GM19025 (cell line): ENCODE data around the gene CUBN.
"Not testable (repeated sequence)": the region's sequence is repeated elsewhere in the genome, so short reads cannot be mapped to it uniquely, and the experiment has no call there.

Source experiments
- ATAC-seq: cut with Tn5 transposase; IDR thresholded peaks from one replicate; pipeline ENCODE4 v1.9.1; 2021; ENCODE audit warnings: mild to moderate bottlenecking, low read depth, moderate library complexity; ENCODE audit not compliant: unreplicated experiment

Gene CUBN

GRCh38 chr10:16852624-16853023 is 277.0 kb downstream of the CUBN start:
- no peak for ATAC-seq

GRCh38 chr10:16848562-16849154 is 281.0 kb downstream of the CUBN start:
- ATAC-seq: no peak

- ATAC-seq: no peak
These were observed 282.0 kb downstream of the CUBN start for GRCh38 chr10:16847644-16848043.

- no peak for ATAC-seq
These were observed 284.4 kb downstream of the CUBN start for GRCh38 chr10:16845248-16845647.

- peak; percentile 46 for ATAC-seq
These were observed 286.2 kb downstream of the CUBN start for GRCh38 chr10:16843252-16843870.

- no peak for ATAC-seq
These were observed 294.4 kb downstream of the CUBN start for GRCh38 chr10:16835228-16835627.

GRCh38 chr10:16832351-16833080 is 297.1 kb downstream of the CUBN start:
- ATAC-seq: no peak

GRCh38 chr10:16828701-16829175 is 300.9 kb downstream of the CUBN start:
- ATAC-seq: no peak

GRCh38 chr10:16828114-16828568 is 301.5 kb downstream of the CUBN start:
- ATAC-seq: no peak

- ATAC-seq: not testable (repeated sequence)
These were observed 302.1 kb downstream of the CUBN start for GRCh38 chr10:16827474-16827873.

- no peak for ATAC-seq
These were observed 306.8 kb downstream of the CUBN start for GRCh38 chr10:16822726-16823360.

GRCh38 chr10:16822027-16822426 is 307.6 kb downstream of the CUBN start:
- ATAC-seq: no peak

- no peak for ATAC-seq
These were observed 309.2 kb downstream of the CUBN start for GRCh38 chr10:16820421-16820820.

GRCh38 chr10:16820018-16820417 is 309.6 kb downstream of the CUBN start:
- ATAC-seq: no peak

GRCh38 chr10:16819436-16819835 is 310.2 kb downstream of the CUBN start:
- no peak for ATAC-seq

- no peak for ATAC-seq
These were observed 310.6 kb downstream of the CUBN start for GRCh38 chr10:16819026-16819425.

GRCh38 chr10:16817125-16818019 is 312.2 kb downstream of the CUBN start, which contains the start of gene RSU1:
TSS of gene RSU1 (minus strand) at chr10:16817424. CDS start at chr10:16817081, 343 bp downstream.
- peak; percentile 97 for ATAC-seq

GRCh38 chr10:16816830-16817124 is 312.8 kb downstream of the CUBN start:
- ATAC-seq: no peak

GRCh38 chr10:16816171-16816570 is 313.4 kb downstream of the CUBN start:
- no peak for ATAC-seq

GRCh38 chr10:16814012-16814411 is 315.6 kb downstream of the CUBN start:
- no peak for ATAC-seq
